OCI-M2 (cell line): ENCODE results near the gene MAP2K1.
A peak's percentile ranks its signal among the peaks of the same experiment; 100 is the strongest.
"Not testable (repeated sequence)": the region's sequence is repeated elsewhere in the genome, so short reads cannot be mapped to it uniquely, and the experiment has no call there.

ENCODE experiments used
- DNase-seq: peaks from one replicate; lab custom pipeline; 2025; ENCODE audit not compliant: unreplicated experiment; lab: John Stamatoyannopoulos, UW

The MAP2K1 gene

GRCh38 chr15:66474135-66474534 is 87.4 kb downstream of the MAP2K1 start:
- no peak for DNase-seq

GRCh38 chr15:66474963-66475362 is 88.3 kb downstream of the MAP2K1 start:
- DNase-seq = no peak

- no peak for DNase-seq
Observed at GRCh38 chr15:66476535-66476934, 89.8 kb downstream of the MAP2K1 start.

- DNase-seq = no peak
Observed at GRCh38 chr15:66477011-66477410, 90.3 kb downstream of the MAP2K1 start.

GRCh38 chr15:66480267-66480666 is 93.6 kb downstream of the MAP2K1 start:
- DNase-seq = no peak

GRCh38 chr15:66481107-66481856 is 94.6 kb downstream of the MAP2K1 start:
- no peak for DNase-seq

- no peak for DNase-seq
Observed at GRCh38 chr15:66482539-66482938, 95.8 kb downstream of the MAP2K1 start.

- no peak for DNase-seq
Observed at GRCh38 chr15:66483131-66483566, 96.4 kb downstream of the MAP2K1 start.

- DNase-seq = no peak
Observed at GRCh38 chr15:66484539-66485112, 97.9 kb downstream of the MAP2K1 start.

- no peak for DNase-seq
Observed at GRCh38 chr15:66486887-66487286, 100.2 kb downstream of the MAP2K1 start.

- DNase-seq = no peak
Observed at GRCh38 chr15:66488525-66488924, 101.8 kb downstream of the MAP2K1 start.

GRCh38 chr15:66489179-66489791 is 102.6 kb downstream of the MAP2K1 start:
- DNase-seq = no peak

GRCh38 chr15:66491846-66492245 is 105.1 kb downstream of the MAP2K1 start:
- no peak for DNase-seq

- no peak for DNase-seq
Observed at GRCh38 chr15:66494262-66494661, 107.5 kb downstream of the MAP2K1 start.

GRCh38 chr15:66496951-66497501 is 110.3 kb downstream of the MAP2K1 start:
- no peak for DNase-seq

GRCh38 chr15:66497502-66498455 is 111.1 kb downstream of the MAP2K1 start, which contains the start of gene SNAPC5:
Gene SNAPC5, minus strand, starts transcription at chr15:66497762. Its CDS starts 31 bp downstream, at chr15:66497731.
- peak; percentile 75 for DNase-seq

GRCh38 chr15:66498501-66499386 is 112.0 kb downstream of the MAP2K1 start:
- DNase-seq = no peak

GRCh38 chr15:66500346-66500745 is 113.6 kb downstream of the MAP2K1 start:
- not testable (repeated sequence) for DNase-seq

GRCh38 chr15:66502491-66502890 is 115.8 kb downstream of the MAP2K1 start:
- no peak for DNase-seq
